Neural crest cell (in vitro differentiated cells): ENCODE data around the gene KRT5. TPM values are rescaled to one million over a fixed set of nuclear protein-coding genes. Genes with fewer than 3 reads are reported as not detected.

ENCODE experiments used
- DNase-seq: peaks from one replicate; pipeline ENCODE4 v3.0.0; 2021; ENCODE audit warnings: low read depth, mixed read lengths, low spot score
- H3K27ac Mint-ChIP-seq: one replicate; pipeline ENCODE4 v1.8.0; 2021; ENCODE audit warnings: mild to moderate bottlenecking, mixed read lengths; ENCODE audit not compliant: unreplicated experiment
- H3K27me3 Mint-ChIP-seq: 2 replicates; pipeline ENCODE4 v1.8.0; 2021; ENCODE audit warnings: low read depth, mild to moderate bottlenecking, mixed read lengths
- H3K36me3 Mint-ChIP-seq: 2 replicates; pipeline ENCODE4 v1.8.0; 2021; ENCODE audit warnings: low read depth, mild to moderate bottlenecking, mixed read lengths
- H3K4me1 Mint-ChIP-seq: 2 replicates; pipeline ENCODE4 v1.8.0; 2021; ENCODE audit warnings: mixed read lengths
- H3K4me3 Mint-ChIP-seq: one replicate; pipeline ENCODE4 v1.8.0; 2021; ENCODE audit warnings: mild to moderate bottlenecking, mixed read lengths
- H3K9me3 Mint-ChIP-seq: 2 replicates; pipeline ENCODE4 v1.8.0; 2021; ENCODE audit warnings: mixed read lengths
- total RNA-seq: library from RNA; stranded (reverse); gene quantifications from 2 replicates; pipeline ENCODE4 v1.2.1, GENCODE V29; 2021
- TF ChIP-seq, protein P1 (sequence below): fragments of 200-600 bp; sonication (generic); conservative IDR thresholded peaks from 2 replicates; pipeline ENCODE4 v1.5.0; 2021; ENCODE audit warnings: antibody characterized with exemption, mild to moderate bottlenecking

Gene KRT5
- total RNA-seq, 1 donor from 2014 or later, result not detected

DNA sequence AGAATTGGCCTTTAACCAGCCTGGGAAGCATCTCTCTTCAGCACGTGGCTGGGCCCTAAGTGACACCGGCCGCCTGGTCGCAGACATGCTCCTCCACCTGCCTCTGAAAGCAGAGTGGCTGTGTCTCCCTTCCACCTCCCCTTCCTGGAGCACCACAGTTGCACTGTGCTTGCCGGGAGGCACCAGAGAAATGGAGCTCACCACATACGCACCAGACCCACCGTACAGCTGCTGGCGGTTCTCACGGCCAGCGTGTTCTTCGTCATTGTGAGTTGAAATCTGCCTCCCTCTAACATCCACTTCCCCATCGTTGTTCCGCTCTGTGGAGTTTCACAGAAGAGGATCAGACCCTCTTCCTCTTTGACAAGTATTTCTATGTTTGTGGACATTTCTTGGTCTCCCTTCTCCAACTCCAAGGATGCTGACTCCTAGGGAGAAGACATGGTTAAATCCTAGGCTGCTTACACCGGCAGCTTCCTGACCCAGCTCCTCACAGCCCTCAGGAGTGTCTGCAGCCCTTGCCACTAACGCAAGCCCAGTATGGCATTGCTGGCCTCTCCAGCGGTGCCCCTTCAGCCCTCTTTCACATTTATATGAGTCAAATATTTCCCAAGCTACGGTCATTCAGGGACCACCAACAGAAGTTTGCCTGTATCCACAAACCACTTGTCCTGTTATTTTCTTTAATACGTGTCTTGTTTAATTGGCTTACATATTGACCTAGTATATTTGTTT lies 11.5 kb upstream of the KRT5 start:
- Mint-ChIP-seq H3K27me3 (no peaks in the 10 kb centered on the region), H3K9me3 (no peaks in the 10 kb centered on the region), H3K4me1 (no peaks in the 10 kb centered on the region), H3K4me3 (no peak overlapping the region), H3K36me3 (no peaks in the 10 kb centered on the region), H3K27ac (no peak overlapping the region)
- TF ChIP-seq, protein P1, sequence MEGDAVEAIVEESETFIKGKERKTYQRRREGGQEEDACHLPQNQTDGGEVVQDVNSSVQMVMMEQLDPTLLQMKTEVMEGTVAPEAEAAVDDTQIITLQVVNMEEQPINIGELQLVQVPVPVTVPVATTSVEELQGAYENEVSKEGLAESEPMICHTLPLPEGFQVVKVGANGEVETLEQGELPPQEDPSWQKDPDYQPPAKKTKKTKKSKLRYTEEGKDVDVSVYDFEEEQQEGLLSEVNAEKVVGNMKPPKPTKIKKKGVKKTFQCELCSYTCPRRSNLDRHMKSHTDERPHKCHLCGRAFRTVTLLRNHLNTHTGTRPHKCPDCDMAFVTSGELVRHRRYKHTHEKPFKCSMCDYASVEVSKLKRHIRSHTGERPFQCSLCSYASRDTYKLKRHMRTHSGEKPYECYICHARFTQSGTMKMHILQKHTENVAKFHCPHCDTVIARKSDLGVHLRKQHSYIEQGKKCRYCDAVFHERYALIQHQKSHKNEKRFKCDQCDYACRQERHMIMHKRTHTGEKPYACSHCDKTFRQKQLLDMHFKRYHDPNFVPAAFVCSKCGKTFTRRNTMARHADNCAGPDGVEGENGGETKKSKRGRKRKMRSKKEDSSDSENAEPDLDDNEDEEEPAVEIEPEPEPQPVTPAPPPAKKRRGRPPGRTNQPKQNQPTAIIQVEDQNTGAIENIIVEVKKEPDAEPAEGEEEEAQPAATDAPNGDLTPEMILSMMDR, result no peak
- no peak for DNase-seq

DNA sequence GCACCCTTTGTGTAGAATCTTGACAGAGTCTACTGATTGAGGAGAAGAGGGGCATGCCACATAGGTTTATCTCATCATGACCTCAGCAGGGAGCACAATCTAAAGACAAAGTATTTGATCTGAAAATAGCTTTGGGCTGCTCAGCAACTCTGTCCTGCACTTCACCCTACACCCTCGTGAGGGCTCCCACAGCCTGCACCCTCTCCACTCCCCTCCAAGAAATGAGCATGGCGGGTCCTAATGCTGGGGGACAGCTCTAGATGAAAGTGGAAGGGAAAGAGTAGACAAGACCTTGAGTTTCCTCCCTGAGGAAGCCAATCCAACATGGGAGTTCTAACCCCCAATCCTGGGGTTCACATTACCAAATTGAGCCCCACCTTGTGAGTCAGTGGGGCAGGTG lies 10.7 kb upstream of the KRT5 start:
- TF ChIP-seq, protein P1, result no peak
- Mint-ChIP-seq H3K27ac (no peak overlapping the region), H3K36me3 (no peaks in the 10 kb centered on the region), H3K4me3 (no peak overlapping the region), H3K4me1 (no peaks in the 10 kb centered on the region), H3K27me3 (no peaks in the 10 kb centered on the region), H3K9me3 (no peaks in the 10 kb centered on the region)
- no peak for DNase-seq

DNA sequence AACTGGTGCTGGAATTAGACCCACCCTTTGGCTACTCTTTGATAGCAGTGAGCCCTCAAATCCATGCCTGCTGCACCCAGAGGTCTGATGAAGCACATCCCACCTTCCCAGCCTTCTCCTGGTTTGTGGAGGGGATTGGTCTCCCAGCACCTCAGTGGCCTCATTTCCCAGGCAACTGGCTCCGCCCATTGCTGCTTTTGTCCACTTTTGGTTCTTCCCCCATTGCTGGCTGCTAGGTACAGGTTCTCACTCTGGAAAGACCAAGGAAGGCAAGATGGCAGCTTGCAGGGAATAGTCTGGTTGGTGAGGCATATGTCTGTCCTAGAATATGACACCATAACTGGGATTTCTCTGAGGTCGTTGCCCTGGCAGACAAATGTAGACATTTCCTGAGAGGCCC lies 10.2 kb upstream of the KRT5 start:
- Mint-ChIP-seq H3K4me3 (no peak overlapping the region), H3K36me3 (no peaks in the 10 kb centered on the region), H3K9me3 (no peaks in the 10 kb centered on the region), H3K4me1 (no peaks in the 10 kb centered on the region), H3K27ac (no peak overlapping the region), H3K27me3 (no peaks in the 10 kb centered on the region)
- no peak for DNase-seq
- TF ChIP-seq, protein P1, result no peak

DNA sequence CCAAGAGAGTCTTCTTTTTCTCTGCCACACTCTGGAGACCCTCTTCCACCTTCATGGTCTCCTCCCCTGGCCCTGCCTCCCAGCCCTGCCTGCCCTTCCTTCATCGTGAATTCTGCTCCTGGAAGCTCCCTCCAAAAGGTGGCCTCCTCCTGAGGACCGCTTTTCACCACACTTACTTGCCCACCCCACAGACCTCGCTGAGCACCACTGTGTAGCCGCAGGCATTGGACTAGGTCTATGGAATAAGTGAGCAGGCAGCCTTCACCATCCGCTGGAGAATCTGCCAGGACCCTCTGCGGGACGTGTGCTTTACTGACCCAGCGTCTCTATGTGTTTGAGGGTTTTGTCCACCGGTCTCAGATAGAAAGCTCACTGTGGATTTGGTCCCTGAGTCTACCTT lies 9.7 kb upstream of the KRT5 start:
- no peak overlapping the region for H3K4me3 Mint-ChIP-seq
- no peaks in the 10 kb centered on the region for H3K4me1 Mint-ChIP-seq
- no peaks in the 10 kb centered on the region for H3K36me3 Mint-ChIP-seq
- no peak for DNase-seq
- no peak overlapping the region for H3K27ac Mint-ChIP-seq
- H3K9me3 Mint-ChIP-seq, result no peaks in the 10 kb centered on the region
- H3K27me3 Mint-ChIP-seq, result no peaks in the 10 kb centered on the region
- TF ChIP-seq, protein P1, result no peak

DNA sequence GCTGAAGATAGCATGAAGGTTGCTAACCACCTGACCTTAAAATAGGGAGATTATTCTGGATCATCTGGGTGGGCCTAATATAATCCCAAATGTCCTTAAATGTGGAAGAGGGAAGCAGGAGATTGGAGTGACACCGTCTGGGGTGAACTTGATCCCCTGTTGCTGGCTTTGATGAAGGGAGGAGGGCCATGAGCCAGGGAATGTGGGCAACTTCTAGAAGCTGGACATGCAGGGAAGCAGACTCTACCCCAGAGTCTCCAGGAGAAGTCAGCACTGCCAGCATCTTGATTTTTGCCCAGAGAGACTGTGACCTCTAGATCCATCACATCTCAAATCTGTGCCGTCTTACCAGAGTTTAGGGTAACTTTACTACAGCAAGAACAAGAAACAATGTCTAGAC lies 9.2 kb upstream of the KRT5 start:
- H3K4me3 Mint-ChIP-seq, result no peak overlapping the region

More for the DNA sequence above, 9.2 kb upstream of the KRT5 start:
- Mint-ChIP-seq H3K27me3 (no peaks in the 10 kb centered on the region), H3K27ac (no peak overlapping the region), H3K9me3 (no peaks in the 10 kb centered on the region), H3K36me3 (no peaks in the 10 kb centered on the region), H3K4me1 (no peaks in the 10 kb centered on the region)
- TF ChIP-seq, protein P1, result no peak
- no peak for DNase-seq
